Endothelial cell of umbilical vein (primary cell): ENCODE data around the gene KCTD17. TPM values are rescaled to one million over a fixed set of nuclear protein-coding genes. Genes with fewer than 3 reads are reported as not detected.

ENCODE experiments used
- BruUV-seq: library from RNA; stranded (reverse); fragments of 400-500 nt; replicated peaks from 2 replicates; lab custom pipeline; 2021; lab: Mats Ljungman, UMichigan
- CTCF ChIA-PET: fragments of 300-600, 350-600 bp; sonication (Branson Sonifier 250); formaldehyde crosslinking; loops from one replicate; lab custom pipeline; 2021; ENCODE audit warnings: antibody characterized with exemption, inconsistent platforms; lab: Charles Lee
- POLR2A ChIA-PET: fragments of 300-600, 350-600 bp; sonication (Branson Sonifier 250); formaldehyde crosslinking; loops from one replicate; lab custom pipeline; 2021; ENCODE audit warnings: antibody characterized with exemption, inconsistent platforms; lab: Charles Lee
- DNase-seq: peaks from one replicate; pipeline ENCODE4 v3.0.0-alpha.2; 2011; ENCODE audit warnings: low read depth, low spot score
- FAIRE-seq: peaks from 2 replicates; lab custom pipeline; 2011; peaks lifted over from hg19 to GRCh38; lab: Jason Lieb, UNC
- H2AFZ ChIP-seq: 2 replicates; pipeline ENCODE4 v1.6.0; 2012; ENCODE audit warnings: low read depth, low read length, control low read depth, inconsistent platforms
- H3K27ac ChIP-seq: 2 replicates; pipeline ENCODE4 v1.5.1; 2011; ENCODE audit warnings: low read depth, mild to moderate bottlenecking, control low read depth, low read length, moderate library complexity; ENCODE audit not compliant: insufficient read depth
- H3K27me3 ChIP-seq, 2 experiments: 2 replicates each; pipeline versions ENCODE4 v1.6.0 to v1.6.1; 2011; ENCODE audit warnings: low read length in 2 of 2, mixed read lengths in 1 of 2; ENCODE audit not compliant: control insufficient read depth in 2 of 2, insufficient read depth in 2 of 2
- H3K36me3 ChIP-seq, 2 experiments: 2 replicates in 1 of 2; 3 replicates in 1 of 2; pipeline ENCODE4 v1.5.1; 2011; ENCODE audit warnings: low read length in 2 of 2, mild to moderate bottlenecking in 1 of 2, moderate library complexity in 1 of 2; ENCODE audit not compliant: control insufficient read depth in 2 of 2, insufficient read depth in 2 of 2; ENCODE audit errors: extremely low read depth in 1 of 2
- H3K4me1 ChIP-seq: 3 replicates; pipeline ENCODE4 v1.5.1; 2011; ENCODE audit warnings: mild to moderate bottlenecking, low read length; ENCODE audit not compliant: control insufficient read depth, insufficient read depth; ENCODE audit errors: extremely low read depth
- H3K4me2 ChIP-seq: 2 replicates; pipeline ENCODE4 v1.6.1; 2011; ENCODE audit warnings: low read length, control low read depth, mixed read lengths; ENCODE audit not compliant: insufficient read depth
- H3K4me3 ChIP-seq, 3 experiments: fragments of 200-600 bp in 1 of 3; sonication (generic), shearing (Covaris generic) in 1 of 3; replicated peaks in 1 of 3; 2 replicates each; pipeline ENCODE4 v1.5.1; 2011 to 2016; ENCODE audit warnings: control low read depth in 3 of 3, low read length in 3 of 3, mild to moderate bottlenecking in 2 of 3, inconsistent platforms in 1 of 3, low read depth in 1 of 3, moderate library complexity in 1 of 3; ENCODE audit not compliant: insufficient read depth in 1 of 3
- H3K79me2 ChIP-seq: 2 replicates; pipeline ENCODE4 v1.6.0; 2012; ENCODE audit warnings: low read length, inconsistent platforms; ENCODE audit not compliant: control insufficient read depth, insufficient read depth
- H3K9ac ChIP-seq: replicated peaks from 2 replicates; pipeline ENCODE3; 2011; ENCODE audit warnings: low read length, control low read depth; ENCODE audit not compliant: insufficient read depth; ENCODE audit errors: extremely low read depth
- H3K9me1 ChIP-seq: replicated peaks from 3 replicates; pipeline ENCODE4 v1.6.0; 2011; ENCODE audit warnings: mild to moderate bottlenecking, low read length; ENCODE audit not compliant: control insufficient read depth, insufficient read depth; ENCODE audit errors: extremely low read depth
- H3K9me3 ChIP-seq: replicated peaks from 2 replicates; pipeline ENCODE4 v1.5.1; 2012; ENCODE audit warnings: low read length, inconsistent platforms; ENCODE audit not compliant: control insufficient read depth, insufficient read depth
- H4K20me1 ChIP-seq: replicated peaks from 2 replicates; pipeline ENCODE3; 2011; ENCODE audit warnings: mild to moderate bottlenecking, low read length; ENCODE audit not compliant: control insufficient read depth, insufficient read depth; ENCODE audit errors: extremely low read depth
- CTCF ChIP-seq, 2 donors: IDR thresholded peaks; 1 replicate in 1 of 2; 2 replicates in 1 of 2; pipeline ENCODE4 v1.5.1; 2011; ENCODE audit warnings: low read length in 2 of 2, mild to moderate bottlenecking in 2 of 2, moderate library complexity in 2 of 2, control low read depth in 1 of 2, inconsistent platforms in 1 of 2, low read depth in 1 of 2; ENCODE audit not compliant: insufficient read depth in 1 of 2; ENCODE audit errors: extremely low read depth in 1 of 2
- EZH2 ChIP-seq: IDR thresholded peaks from 2 replicates; pipeline ENCODE4 v1.6.1; 2012; ENCODE audit warnings: borderline replicate concordance, low read depth, mild to moderate bottlenecking, moderate library complexity, low read length, inconsistent platforms; ENCODE audit not compliant: severe bottlenecking
- FOS ChIP-seq: IDR thresholded peaks from 2 replicates; pipeline ENCODE4 v1.6.1; 2011; ENCODE audit warnings: mild to moderate bottlenecking, low read length, moderate library complexity, borderline replicate concordance; ENCODE audit not compliant: insufficient read depth
- GATA2 ChIP-seq: IDR thresholded peaks from 2 replicates; pipeline ENCODE4 v1.7.0; 2011; ENCODE audit warnings: low read depth, mild to moderate bottlenecking, moderate library complexity, mixed read lengths, low read length; ENCODE audit not compliant: insufficient read length, insufficient read depth
- JUN ChIP-seq: IDR thresholded peaks from 2 replicates; pipeline ENCODE4 v1.6.1; 2011; ENCODE audit warnings: borderline replicate concordance, low read depth; ENCODE audit not compliant: insufficient read length, insufficient read depth
- MAX ChIP-seq: IDR thresholded peaks from 2 replicates; pipeline ENCODE4 v1.6.1; 2011; ENCODE audit not compliant: insufficient read depth, insufficient read length
- MYC ChIP-seq: IDR thresholded peaks from one replicate; pipeline ENCODE4 v1.6.1; 2011; ENCODE audit warnings: mild to moderate bottlenecking, low read depth, low read length
- POLR2A ChIP-seq: IDR thresholded peaks from 2 replicates; pipeline ENCODE4 v1.6.1; 2012; ENCODE audit warnings: low read depth, mild to moderate bottlenecking, control low read depth, low read length
- POLR2AphosphoS5 ChIP-seq: IDR thresholded peaks from 2 replicates; pipeline ENCODE4 v1.6.1; 2012; ENCODE audit warnings: low read depth, mild to moderate bottlenecking, control low read depth, low read length, moderate library complexity; ENCODE audit not compliant: insufficient read depth
- dilution Hi-C: fragments of 300-500 bp; cut with MboI; formaldehyde crosslinking; loops from one replicate; pipeline ENCODE4 v1.15.0; 2019; ENCODE audit warnings: low sequenced_read_pairs; ENCODE audit not compliant: extremely low pct_ligation_motif_present
- intact Hi-C: fragments of 100-400 bp; cut with micrococcal nuclease; formaldehyde crosslinking; loops from one replicate; pipeline ENCODE4 v1.10.0; 2022
- polyA plus RNA-seq, 4 experiments: library from polyadenylated mRNA; depleted of rRNA in 3 of 4; stranded (reverse) in 3 of 4; unstranded in 1 of 4; fragments of >200 nt; gene quantifications; 2 replicates each; pipeline versions ENCODE4 v1.2.1 to v1.2.3, GENCODE V29; 2011 to 2012; ENCODE audit warnings: missing spikeins in 1 of 4
- total RNA-seq: library from RNA; stranded (reverse); gene quantifications from 2 replicates; pipeline ENCODE4 v1.2.3, GENCODE V29; 2021

KCTD17 gene
- total and polyA plus RNA-seq, 2 donors (not counting 3 experiments of a cell fraction or from before 2014, with no cell fraction given) = 59.2 to 73.0 TPM

DNA sequence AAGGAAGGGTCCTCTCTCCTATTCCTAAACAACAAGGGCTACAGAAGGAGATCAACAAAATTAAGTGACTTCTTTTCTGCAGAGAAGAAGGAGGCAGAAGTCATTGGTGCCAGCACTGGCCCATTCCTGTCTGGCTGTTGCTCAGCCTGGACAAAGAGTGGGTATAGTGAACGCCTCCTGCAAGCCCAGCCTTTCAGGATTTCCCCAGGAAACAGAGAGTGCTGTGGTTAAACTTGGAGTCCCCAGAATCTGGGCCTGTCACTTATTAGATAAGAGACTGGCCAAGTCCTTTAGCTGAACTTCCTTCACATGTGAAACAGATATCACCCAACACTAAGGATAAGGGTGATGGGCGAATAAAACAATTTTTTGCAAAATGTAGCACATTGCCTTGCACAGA, 43.2 kb upstream of the KCTD17 start:
- peak; percentile 89 for FAIRE-seq

DNA sequence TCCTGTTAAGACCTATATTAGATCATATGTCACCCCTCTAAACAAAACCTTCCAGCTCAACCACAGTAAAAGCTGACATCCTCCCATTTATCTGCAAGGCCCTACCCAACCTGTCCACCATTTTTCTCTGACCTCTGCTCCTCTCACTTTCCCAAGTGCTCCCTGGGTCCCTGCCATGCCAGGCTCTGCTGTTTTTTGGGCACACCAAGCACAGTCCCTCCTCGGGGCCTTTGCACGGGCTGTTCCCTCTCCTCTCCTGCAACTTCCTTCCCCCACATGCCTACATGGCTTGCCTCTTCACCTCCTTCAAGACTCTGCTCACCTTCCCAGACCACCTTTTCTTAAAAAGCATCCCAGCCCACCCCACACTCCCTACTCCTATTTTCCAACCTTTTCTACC, 42.1 kb upstream of the KCTD17 start:
- no peak for FAIRE-seq
- no TSS peak for BruUV-seq
- no peak for DNase-seq
- Histone ChIP-seq H3K9ac (no peak overlapping the region), H3K79me2 (no peaks in the 10 kb centered on the region), H3K27me3 (peaks cover 12 to 13% of the 10 kb centered on the region in 2 experiments), H3K27ac (no peak overlapping the region), H3K9me1 (no peaks in the 10 kb centered on the region), H3K4me2 (no peak overlapping the region), H3K4me1 (peaks cover 14% of the 10 kb centered on the region), H2AFZ (no peak overlapping the region), H3K36me3 (no peaks in the 10 kb centered on the region), H3K9me3 (no peaks in the 10 kb centered on the region), H4K20me1 (no peaks in the 10 kb centered on the region), H3K4me3 (no peak overlapping the region)
- dilution Hi-C loops = no loop called here
- intact Hi-C loops = no loop called here
- TF ChIP-seq JUN (no peak), MAX (no peak), POLR2AphosphoS5 (no peak), EZH2 (no peak), MYC (no peak), CTCF (IDR thresholded peaks at IDR 0.05; ENCODE audit: extremely low read depth in 1 of 2, insufficient read depth in 1 of 2, low read depth in 1 of 2, low read length in 2 of 2) (no peak), GATA2 (no peak), FOS (no peak), POLR2A (no peak)
- ChIA-PET CTCF (interaction anchor here (1.0 to 1.8 kb wide), 4 partner anchors 22 to 153 kb away, joined by 3 to 6 read pairs (median 5); partner anchors contain the start of gene KCTD17), POLR2A (no interaction called here)

More for the DNA sequence above, 43.2 kb upstream of the KCTD17 start:
- no peak overlapping the region for H3K4me3 ChIP-seq
- H3K27me3 ChIP-seq = peaks cover 12 to 15% of the 10 kb centered on the region in 2 experiments
- no peak overlapping the region for H3K9ac ChIP-seq
- no TSS peak for BruUV-seq
- H3K27ac ChIP-seq = no peak overlapping the region
- no peaks in the 10 kb centered on the region for H3K36me3 ChIP-seq
- H4K20me1 ChIP-seq = no peaks in the 10 kb centered on the region
- TF ChIP-seq POLR2AphosphoS5 = peak; percentile 27
- TF ChIP-seq GATA2 = no peak
- TF ChIP-seq POLR2A = no peak
- CTCF ChIA-PET = interaction anchor here (1.2 to 1.8 kb wide), 7 partner anchors 10 to 226 kb away, joined by 4 to 6 read pairs (median 5); partner anchors contain the start of gene KCTD17
- H2AFZ ChIP-seq = no peak overlapping the region
- intact Hi-C loops = no loop called here
- no peaks in the 10 kb centered on the region for H3K9me3 ChIP-seq
- no peaks in the 10 kb centered on the region for H3K79me2 ChIP-seq
- peaks cover 14% of the 10 kb centered on the region for H3K4me1 ChIP-seq
- DNase-seq = peak; percentile 79
- POLR2A ChIA-PET = no interaction called here
- peak overlapping the region; percentile 37 for H3K4me2 ChIP-seq
- no peaks in the 10 kb centered on the region for H3K9me1 ChIP-seq
- dilution Hi-C loops = no loop called here
